ENCODE results near the gene ZNF580. TPM values are rescaled to one million over a fixed set of nuclear protein-coding genes. Genes with fewer than 3 reads are reported as not detected.
A peak's percentile ranks its signal among the peaks of the same experiment; 100 is the strongest.

The ZNF580 gene
- total and polyA plus RNA-seq, 7 experiments from 2014 or later = 14.6 to 109 (median 48.0) TPM

- peaks cover 0 to 12% of the 10 kb centered on the region in 2 donors for H3K4me1 ChIP-seq (ENCODE audit: control insufficient read depth in 2 of 2, insufficient read depth in 2 of 2, low read length in 2 of 2)
- no peak for DNase-seq
- ChIA-PET POLR2A (interaction anchor here (2.3 kb wide), 1 partner anchor 10 kb away, joined by 8 read pairs; no protein-coding TSS in a partner anchor), CTCF (no interaction called here)
- intact Hi-C loops (cut with micrococcal nuclease) = no loop called here
- Mint-ChIP-seq H3K4me1 (peaks cover 12 to 18% (median 13%) of the 10 kb centered on the region in 7 donors), H3K27ac (peak overlapping the region in 2 of 9 donors; percentile 5 to 6), H3K36me3 (peaks cover 14 to 35% (median 29%) of the 10 kb centered on the region in 5 donors), H3K27me3 (no peaks in the 10 kb centered on the region), H3K4me3 (no peak overlapping the region), H3K9me3 (peaks cover 0 to 7% (median 0%) of the 10 kb centered on the region in 11 donors)
- H3K4me3 ChIP-seq (ENCODE audit: low read length) = no peak overlapping the region
- ATAC-seq = no peak
- no peaks in the 10 kb centered on the region for H3K27me3 ChIP-seq (ENCODE audit: control insufficient read depth in 2 of 2, insufficient read depth in 2 of 2, low read length in 2 of 2)
- no peak overlapping the region for H3K27ac ChIP-seq (ENCODE audit: low read depth, low read length)
- H3K36me3 ChIP-seq (ENCODE audit: control insufficient read depth in 2 of 3, insufficient read depth in 3 of 3, low read length in 3 of 3) = peaks cover 0 to 56% (median 0%) of the 10 kb centered on the region in 3 experiments
- no peaks in the 10 kb centered on the region for H3K9me3 ChIP-seq (ENCODE audit: control insufficient read depth in 2 of 3, low read length in 3 of 3)
Observed at GRCh38 chr19:55596304-55596703, 44.5 kb upstream of the ZNF580 start.

GRCh38 chr19:55597501-55597921 lies 43.3 kb upstream of the ZNF580 start:
- Histone ChIP-seq H3K27me3 (ENCODE audit: control insufficient read depth in 2 of 2, insufficient read depth in 2 of 2, low read length in 2 of 2) (no peaks in the 10 kb centered on the region), H3K9me3 (ENCODE audit: control insufficient read depth in 2 of 3, low read length in 3 of 3) (no peaks in the 10 kb centered on the region), H3K4me3 (ENCODE audit: low read length) (no peak overlapping the region), H3K27ac (ENCODE audit: low read depth, low read length) (no peak overlapping the region), H3K36me3 (ENCODE audit: control insufficient read depth in 2 of 3, insufficient read depth in 3 of 3, low read length in 3 of 3) (peaks cover 0 to 50% (median 0%) of the 10 kb centered on the region in 3 experiments), H3K4me1 (ENCODE audit: control insufficient read depth in 2 of 2, insufficient read depth in 2 of 2, low read length in 2 of 2) (peaks cover 0 to 12% of the 10 kb centered on the region in 2 donors)
- CTCF ChIA-PET = no interaction called here
- DNase-seq = no peak
- Mint-ChIP-seq H3K4me3 (no peak overlapping the region), H3K9me3 (peaks cover 0 to 7% (median 0%) of the 10 kb centered on the region in 11 donors), H3K27ac (peak overlapping the region in 1 of 9 donors; percentile 97), H3K27me3 (no peaks in the 10 kb centered on the region), H3K36me3 (peaks cover 14 to 31% (median 29%) of the 10 kb centered on the region in 5 donors), H3K4me1 (peaks cover 13 to 24% (median 18%) of the 10 kb centered on the region in 7 donors)
- intact Hi-C loops (cut with micrococcal nuclease) = no loop called here
- no peak for ATAC-seq
- POLR2A ChIA-PET = interaction anchor here (2.3 to 3.4 kb wide), 2 partner anchors 9 to 11 kb away, joined by 8 to 44 read pairs; no protein-coding TSS in a partner anchor

DNA sequence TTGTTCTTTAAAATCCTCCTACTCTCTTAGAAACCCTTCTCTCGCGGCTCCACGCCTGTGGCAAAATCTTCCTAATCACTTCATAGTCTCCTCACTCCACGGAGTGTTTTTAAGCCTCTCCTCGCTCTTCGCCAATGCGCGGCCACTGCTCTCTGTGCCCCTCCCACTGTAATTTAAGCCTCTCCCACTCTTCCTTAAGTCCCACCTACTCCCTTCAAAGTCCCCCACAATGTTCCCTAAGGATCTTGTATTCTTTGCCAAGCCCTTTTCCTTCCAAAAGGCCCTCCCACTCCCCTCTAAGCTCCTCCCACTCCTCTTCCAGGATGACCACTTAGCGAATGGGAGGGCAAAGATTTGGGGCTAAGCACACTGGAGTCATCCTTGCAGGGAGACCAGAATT lies 42.8 kb upstream of the ZNF580 start:
- H3K36me3 Mint-ChIP-seq = peaks cover 14 to 31% (median 29%) of the 10 kb centered on the region in 5 donors
- DNase-seq (no peak), ATAC-seq (no peak)
- H3K4me1 ChIP-seq (ENCODE audit: control insufficient read depth in 2 of 2, insufficient read depth in 2 of 2, low read length in 2 of 2) = peaks cover 0 to 12% of the 10 kb centered on the region in 2 donors
- H3K27ac ChIP-seq (ENCODE audit: low read depth, low read length) = no peak overlapping the region
- H3K9me3 Mint-ChIP-seq = peaks cover 0 to 7% (median 0%) of the 10 kb centered on the region in 11 donors
- H3K4me3 ChIP-seq (ENCODE audit: low read length) = no peak overlapping the region
- intact Hi-C loops (cut with micrococcal nuclease) = no loop called here
- CTCF ChIA-PET = no interaction called here
- peak overlapping the region in 6 of 9 donors; percentile 14 to 100 (median 93) for H3K27ac Mint-ChIP-seq
- H3K4me1 Mint-ChIP-seq = peaks cover 13 to 24% (median 18%) of the 10 kb centered on the region in 7 donors
- no peaks in the 10 kb centered on the region for H3K27me3 Mint-ChIP-seq
- no peaks in the 10 kb centered on the region for H3K27me3 ChIP-seq (ENCODE audit: control insufficient read depth in 2 of 2, insufficient read depth in 2 of 2, low read length in 2 of 2)
- no peaks in the 10 kb centered on the region for H3K9me3 ChIP-seq (ENCODE audit: control insufficient read depth in 2 of 3, low read length in 3 of 3)
- peak overlapping the region in 2 of 10 donors; percentile 21 to 99 for H3K4me3 Mint-ChIP-seq
- H3K36me3 ChIP-seq (ENCODE audit: control insufficient read depth in 2 of 3, insufficient read depth in 3 of 3, low read length in 3 of 3) = peaks cover 0 to 50% (median 0%) of the 10 kb centered on the region in 3 experiments
- POLR2A ChIA-PET = interaction anchor here (0.7 to 3.4 kb wide), 4 partner anchors 11 to 121 kb away, joined by 3 to 44 read pairs (median 18); partner anchors contain the start of genes ZNF579 and ZNF628

DNA sequence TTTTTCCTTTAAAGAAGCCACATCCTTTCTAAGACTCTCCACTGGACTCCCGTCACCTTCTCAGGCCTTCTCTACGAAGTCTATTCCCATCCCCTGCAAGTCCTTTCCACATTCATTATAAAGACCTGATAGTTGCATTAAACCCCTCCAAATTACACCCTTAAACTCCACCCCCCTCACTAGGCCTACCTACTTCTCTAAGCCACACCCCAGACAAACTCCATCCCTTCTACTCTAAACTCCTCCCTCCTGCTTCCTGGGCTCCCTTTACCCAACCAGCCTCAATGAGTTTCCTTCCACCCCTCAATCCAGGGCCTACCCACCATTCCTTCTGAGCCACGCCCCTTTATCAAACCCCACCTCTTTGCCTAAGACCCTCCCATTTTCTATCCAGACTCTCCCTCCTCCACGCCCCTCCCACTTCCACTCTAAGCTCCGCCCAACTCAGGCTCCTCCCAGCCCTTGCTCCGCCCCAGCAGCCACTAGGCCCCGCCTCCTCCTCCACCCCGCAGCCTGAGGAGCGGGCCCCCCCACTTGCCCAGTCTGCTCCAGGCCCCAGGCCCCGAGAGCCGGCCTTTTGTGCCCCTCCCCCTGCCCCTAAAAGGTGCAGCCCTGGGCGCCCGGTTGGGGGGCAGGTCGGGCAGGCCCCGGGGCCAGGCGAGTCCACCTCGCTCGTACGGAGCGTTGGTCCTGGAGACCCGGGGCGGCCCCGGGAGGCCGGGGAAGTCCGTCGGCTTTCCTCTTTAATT lies 41.9 kb upstream of the ZNF580 start:
- Histone ChIP-seq H3K27ac (ENCODE audit: low read depth, low read length) (peak overlapping the region; percentile 93), H3K4me3 (ENCODE audit: low read length) (peak overlapping the region; percentile 93), H3K36me3 (ENCODE audit: control insufficient read depth in 2 of 3, insufficient read depth in 3 of 3, low read length in 3 of 3) (peaks cover 0 to 43% (median 0%) of the 10 kb centered on the region in 3 experiments), H3K9me3 (ENCODE audit: control insufficient read depth in 2 of 3, low read length in 3 of 3) (no peaks in the 10 kb centered on the region), H3K4me1 (ENCODE audit: control insufficient read depth in 2 of 2, insufficient read depth in 2 of 2, low read length in 2 of 2) (peaks cover 0 to 12% of the 10 kb centered on the region in 2 donors), H3K27me3 (ENCODE audit: control insufficient read depth in 2 of 2, insufficient read depth in 2 of 2, low read length in 2 of 2) (no peaks in the 10 kb centered on the region)
- peaks cover 18 to 29% (median 26%) of the 10 kb centered on the region in 7 donors for H3K4me1 Mint-ChIP-seq
- H3K27ac Mint-ChIP-seq = peak overlapping the region; percentile 97 to 100 (median 99)
- DNase-seq (peak; percentile 92 to 98 (median 95)), ATAC-seq (peak; percentile 86)
- H3K9me3 Mint-ChIP-seq = peaks cover 0 to 7% (median 0%) of the 10 kb centered on the region in 11 donors
- H3K36me3 Mint-ChIP-seq = peaks cover 14 to 32% (median 25%) of the 10 kb centered on the region in 5 donors
- intact Hi-C loops (cut with micrococcal nuclease) = loop anchor here (1.0 kb wide), 18 partner anchors 12 to 1409 kb away; partner anchors contain the start of genes EPN1 (in 2 of the 2), PPP1R12C (in 2 of the 2), PPP6R1 (in 2 of the 2) and ZNF444 (in 2 of the 2)
- POLR2A ChIA-PET = interaction anchor here (0.7 to 3.4 kb wide), 22 partner anchors 12 to 1409 kb away, joined by 3 to 44 read pairs (median 8); partner anchors contain the start of genes KMT5C, LENG8, PPP6R1 and U2AF2
- no peaks in the 10 kb centered on the region for H3K27me3 Mint-ChIP-seq
- CTCF ChIA-PET = interaction anchor here (0.6 to 1.6 kb wide), 5 partner anchors 12 to 88 kb away, joined by 3 to 8 read pairs (median 4); partner anchors contain the start of genes U2AF2 and ZNF784
- H3K4me3 Mint-ChIP-seq = peak overlapping the region; percentile 90 to 100 (median 99)

- H3K9me3 ChIP-seq (ENCODE audit: control insufficient read depth in 2 of 3, low read length in 3 of 3) = no peaks in the 10 kb centered on the region
- DNase-seq = peak; percentile 88 to 97 (median 95)
- H3K4me1 ChIP-seq (ENCODE audit: control insufficient read depth in 2 of 2, insufficient read depth in 2 of 2, low read length in 2 of 2) = peaks cover 0 to 13% of the 10 kb centered on the region in 2 donors
- H3K27ac Mint-ChIP-seq = peak within 1 kb of the TSS; percentile 97 to 100 (median 99)
- H3K9me3 Mint-ChIP-seq = peaks cover 0 to 7% (median 0%) of the 10 kb centered on the region in 11 donors
- peak within 1 kb of the TSS; percentile 93 for H3K27ac ChIP-seq (ENCODE audit: low read depth, low read length)
- peaks cover 18 to 33% (median 28%) of the 10 kb centered on the region in 7 donors for H3K4me1 Mint-ChIP-seq
- peak; percentile 84 for ATAC-seq
- peak within 1 kb of the TSS; percentile 90 to 100 (median 99) for H3K4me3 Mint-ChIP-seq
- H3K27me3 Mint-ChIP-seq = no peaks in the 10 kb centered on the region
- ChIA-PET CTCF (interaction anchor here (0.6 to 1.6 kb wide), 5 partner anchors 13 to 55 kb away, joined by 4 to 8 read pairs (median 4); partner anchors contain the start of genes U2AF2 and ZNF784), POLR2A (interaction anchor here (0.6 to 3.4 kb wide), 24 partner anchors 13 to 1410 kb away, joined by 3 to 44 read pairs (median 6); partner anchors contain the start of genes KMT5C, LENG8, PPP6R1 and U2AF2)
- intact Hi-C loops (cut with micrococcal nuclease) = loop anchor here (1.0 kb wide), 18 partner anchors 12 to 1409 kb away; partner anchors contain the start of genes EPN1 (in 2 of the 2), PPP1R12C (in 2 of the 2), PPP6R1 (in 2 of the 2) and ZNF444 (in 2 of the 2)
- peaks cover 14 to 32% (median 25%) of the 10 kb centered on the region in 5 donors for H3K36me3 Mint-ChIP-seq
- peak within 1 kb of the TSS; percentile 93 for H3K4me3 ChIP-seq (ENCODE audit: low read length)
- no peaks in the 10 kb centered on the region for H3K27me3 ChIP-seq (ENCODE audit: control insufficient read depth in 2 of 2, insufficient read depth in 2 of 2, low read length in 2 of 2)
- peaks cover 0 to 42% (median 0%) of the 10 kb centered on the region in 3 experiments for H3K36me3 ChIP-seq (ENCODE audit: control insufficient read depth in 2 of 3, insufficient read depth in 3 of 3, low read length in 3 of 3)
Observed at GRCh38 chr19:55599468-55599841, 41.3 kb upstream of the ZNF580 start, which contains the start of gene FIZ1. TSS of gene FIZ1 (minus strand) at chr19:55599517. CDS start at chr19:55597865, 1,652 bp downstream.

All from naive thymus-derived CD4-positive, alpha-beta T cell (primary cell).